ENCODE data around the gene CCT6A. TPM values are rescaled to one million over a fixed set of nuclear protein-coding genes. Genes with fewer than 3 reads are reported as not detected.
A peak's percentile ranks its signal among the peaks of the same experiment; 100 is the strongest.
"Not testable (repeated sequence)": the region's sequence is repeated elsewhere in the genome, so short reads cannot be mapped to it uniquely, and the experiment has no call there.

Gene CCT6A
- total RNA-seq, 1 experiment from 2014 or later, result 149 TPM

DNA sequence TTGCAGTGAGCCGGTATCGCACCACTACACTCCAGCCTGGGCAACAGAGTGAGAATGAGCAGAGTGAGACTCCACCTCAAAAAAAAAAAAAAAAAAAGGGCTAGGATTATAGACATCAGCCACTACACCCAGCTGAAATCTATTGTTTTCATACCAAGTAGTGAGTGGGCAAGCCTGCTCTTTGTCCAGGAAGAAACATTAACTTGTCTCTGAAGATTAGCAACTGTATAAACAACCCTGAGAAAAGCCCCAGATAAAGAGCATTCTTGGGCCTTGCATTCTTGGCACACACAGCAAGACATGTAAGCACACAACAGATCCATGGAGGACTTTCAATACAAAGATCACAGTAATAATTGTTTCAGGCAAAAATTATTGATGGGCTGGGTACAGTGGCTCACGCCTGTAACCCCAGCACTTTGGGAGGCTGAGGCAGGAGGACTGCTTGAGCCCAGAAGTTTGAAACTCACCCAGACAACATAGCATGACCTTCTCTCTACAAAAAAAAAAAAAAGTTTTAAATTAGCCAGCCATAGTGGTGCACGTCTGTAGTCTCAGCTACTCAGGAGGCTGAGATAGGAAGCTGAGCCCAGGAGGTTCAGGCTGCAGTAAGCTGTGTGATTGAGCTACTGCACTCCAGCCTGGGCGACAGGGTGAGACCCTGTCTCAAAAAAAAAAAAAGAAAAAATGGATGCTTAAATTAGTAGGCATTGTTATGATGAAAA lies 4.7 kb upstream of the CCT6A start:
- Histone ChIP-seq H4K20me1 (ENCODE audit: insufficient read depth, low read depth, low read length) (no peaks in the 10 kb centered on the region), H3K9ac (ENCODE audit: low read length) (no peak overlapping the region), H3K27me3 (ENCODE audit: low read length) (no peaks in the 10 kb centered on the region), H3K4me2 (ENCODE audit: low read depth, low read length, poor library complexity, severe bottlenecking) (no peak overlapping the region), H3K27ac (ENCODE audit: low read length) (no peak overlapping the region), H3K9me3 (ENCODE audit: low read length) (no peaks in the 10 kb centered on the region), H3K79me2 (ENCODE audit: low read length) (peaks cover 71% of the 10 kb centered on the region), H3K36me3 (ENCODE audit: insufficient read depth, low read length) (no peaks in the 10 kb centered on the region), H3K9me2 (replicated peaks; ENCODE audit: insufficient read depth, low read length) (no peaks in the 10 kb centered on the region), H2AFZ (ENCODE audit: low read length) (no peak overlapping the region), H3K4me1 (ENCODE audit: low read length) (peaks cover 12% of the 10 kb centered on the region), H3K4me3 (ENCODE audit: low read length) (no peak overlapping the region)
- no peak for DNase-seq

DNA sequence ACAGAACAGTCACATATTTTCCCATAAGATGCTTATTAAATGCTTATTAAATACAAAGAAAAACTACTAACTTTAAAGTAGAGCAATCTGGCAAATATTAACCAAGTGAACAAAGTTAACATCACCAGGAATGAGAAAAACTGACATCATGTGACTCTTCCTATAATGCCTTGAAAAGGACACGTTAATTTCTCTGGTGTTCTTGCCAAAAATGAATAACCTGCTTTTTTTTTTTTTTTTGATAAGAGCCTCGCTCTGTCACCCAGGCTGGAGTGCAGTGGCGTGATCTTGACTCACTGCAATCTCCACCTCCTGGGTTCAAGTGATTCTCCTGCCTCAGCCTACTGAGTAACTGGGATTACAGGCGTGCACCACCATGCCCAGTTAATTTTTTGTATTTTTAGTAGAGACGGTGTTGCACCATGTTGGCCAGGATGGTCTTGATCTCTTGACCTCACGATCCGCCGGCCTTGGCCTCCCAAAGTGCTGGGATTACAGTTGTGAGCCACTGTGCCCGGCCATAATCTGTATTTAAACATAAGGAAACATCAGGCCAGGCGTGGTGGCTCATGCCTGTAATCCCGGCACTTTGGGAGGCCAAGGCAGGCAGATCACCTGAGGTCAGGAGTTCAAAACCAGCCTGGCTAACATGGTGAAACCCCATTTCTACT lies 4.0 kb upstream of the CCT6A start:
- not testable (repeated sequence) for H3K27ac ChIP-seq (ENCODE audit: low read length); H3K9me3 ChIP-seq (ENCODE audit: low read length); DNase-seq; H3K9me2 ChIP-seq (replicated peaks; ENCODE audit: insufficient read depth, low read length); H2AFZ ChIP-seq (ENCODE audit: low read length); H4K20me1 ChIP-seq (ENCODE audit: insufficient read depth, low read depth, low read length); H3K36me3 ChIP-seq (ENCODE audit: insufficient read depth, low read length); H3K27me3 ChIP-seq (ENCODE audit: low read length); H3K9ac ChIP-seq (ENCODE audit: low read length); H3K4me3 ChIP-seq (ENCODE audit: low read length); H3K4me2 ChIP-seq (ENCODE audit: low read depth, low read length, poor library complexity, severe bottlenecking)
- peaks cover 14% of the 10 kb centered on the region for H3K4me1 ChIP-seq (ENCODE audit: low read length)
- peaks cover 73% of the 10 kb centered on the region for H3K79me2 ChIP-seq (ENCODE audit: low read length)

DNA sequence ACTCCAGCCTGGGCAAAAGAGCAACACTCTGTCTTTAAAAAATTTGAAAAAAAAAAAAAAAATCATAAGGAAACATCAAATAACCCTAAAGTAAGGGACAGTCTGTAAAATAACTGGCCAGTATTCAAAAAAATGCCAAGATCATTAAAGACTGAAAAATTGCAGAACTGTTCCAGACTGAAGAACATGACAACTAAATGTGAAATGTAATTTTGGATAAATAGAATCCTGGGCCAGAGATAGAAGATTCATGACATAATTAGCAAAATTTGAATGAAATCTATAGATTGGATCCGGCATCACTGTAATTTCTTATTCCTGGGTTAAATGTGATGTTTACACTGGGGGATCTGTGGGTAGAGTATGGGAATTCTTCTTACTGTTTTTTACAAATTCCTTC lies 3.3 kb upstream of the CCT6A start:
- H3K4me2 ChIP-seq (ENCODE audit: low read depth, low read length, poor library complexity, severe bottlenecking), result no peak overlapping the region
- H3K9me3 ChIP-seq (ENCODE audit: low read length), result no peaks in the 10 kb centered on the region
- no peaks in the 10 kb centered on the region for H3K27me3 ChIP-seq (ENCODE audit: low read length)
- H3K9ac ChIP-seq (ENCODE audit: low read length), result no peak overlapping the region
- peaks cover 6% of the 10 kb centered on the region for H3K36me3 ChIP-seq (ENCODE audit: insufficient read depth, low read length)
- H3K4me3 ChIP-seq (ENCODE audit: low read length), result no peak overlapping the region
- DNase-seq, result no peak
- peaks cover 74% of the 10 kb centered on the region for H3K79me2 ChIP-seq (ENCODE audit: low read length)
- H2AFZ ChIP-seq (ENCODE audit: low read length), result no peak overlapping the region
- peaks cover 6% of the 10 kb centered on the region for H4K20me1 ChIP-seq (ENCODE audit: insufficient read depth, low read depth, low read length)
- H3K4me1 ChIP-seq (ENCODE audit: low read length), result peaks cover 21% of the 10 kb centered on the region
- no peak overlapping the region for H3K27ac ChIP-seq (ENCODE audit: low read length)
- H3K9me2 ChIP-seq (replicated peaks; ENCODE audit: insufficient read depth, low read length), result no peaks in the 10 kb centered on the region

DNA sequence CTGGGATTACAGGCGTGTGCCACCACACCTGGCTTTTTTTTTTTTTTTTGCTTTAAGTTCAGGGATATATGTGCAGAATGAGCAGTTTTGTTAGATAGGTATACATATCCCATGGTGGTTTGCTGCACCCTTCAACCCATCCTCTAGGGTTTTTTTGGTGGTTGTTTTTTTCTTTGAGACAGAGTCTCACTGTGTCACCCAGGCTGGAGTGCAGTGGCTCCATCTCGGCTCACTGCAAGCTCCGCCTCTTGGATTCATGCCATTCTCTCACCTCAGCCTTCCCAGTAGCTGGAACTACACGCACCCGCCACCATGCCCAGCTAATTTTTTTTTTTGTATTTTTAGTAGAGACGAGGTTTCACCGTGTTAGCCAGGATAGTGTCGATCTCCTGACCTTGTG lies 2.8 kb upstream of the CCT6A start:
- H3K27ac ChIP-seq (ENCODE audit: low read length); H3K4me2 ChIP-seq (ENCODE audit: low read depth, low read length, poor library complexity, severe bottlenecking); H3K9ac ChIP-seq (ENCODE audit: low read length): not testable (repeated sequence)

DNA sequence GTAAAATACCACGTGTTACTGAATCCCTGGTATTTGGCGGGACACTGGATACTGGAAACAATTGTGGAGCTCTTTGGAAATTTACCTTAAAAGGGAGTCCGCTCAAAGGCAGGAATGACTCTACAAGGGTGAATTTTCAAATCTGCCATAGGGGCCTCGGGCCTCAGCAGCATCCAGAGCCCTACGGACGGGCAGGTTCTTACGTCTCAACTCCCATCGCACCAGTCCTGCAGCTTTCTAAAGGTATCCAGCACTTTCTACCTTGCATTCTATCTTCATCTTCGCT lies 569 bp upstream of the CCT6A start:
- H3K9me3 ChIP-seq (ENCODE audit: low read length), result no peaks in the 10 kb centered on the region
- H3K79me2 ChIP-seq (ENCODE audit: low read length), result peaks cover 82% of the 10 kb centered on the region
- H3K9ac ChIP-seq (ENCODE audit: low read length), result peak overlapping the region; percentile 98
- H3K27ac ChIP-seq (ENCODE audit: low read length), result peak overlapping the region; percentile 88
- peak overlapping the region; percentile 90 for H3K4me3 ChIP-seq (ENCODE audit: low read length)
- no peaks in the 10 kb centered on the region for H3K9me2 ChIP-seq (replicated peaks; ENCODE audit: insufficient read depth, low read length)
- DNase-seq, result no peak
- H2AFZ ChIP-seq (ENCODE audit: low read length), result no peak overlapping the region
- H4K20me1 ChIP-seq (ENCODE audit: insufficient read depth, low read depth, low read length), result peaks cover 11% of the 10 kb centered on the region
- H3K4me2 ChIP-seq (ENCODE audit: low read depth, low read length, poor library complexity, severe bottlenecking), result peak overlapping the region; percentile 93
- no peaks in the 10 kb centered on the region for H3K27me3 ChIP-seq (ENCODE audit: low read length)
- H3K36me3 ChIP-seq (ENCODE audit: insufficient read depth, low read length), result peaks cover 31% of the 10 kb centered on the region
- H3K4me1 ChIP-seq (ENCODE audit: low read length), result peaks cover 45% of the 10 kb centered on the region

More for the DNA sequence above, 2.8 kb upstream of the CCT6A start:
- not testable (repeated sequence) for H3K9me2 ChIP-seq (replicated peaks; ENCODE audit: insufficient read depth, low read length); DNase-seq; H4K20me1 ChIP-seq (ENCODE audit: insufficient read depth, low read depth, low read length); H3K4me3 ChIP-seq (ENCODE audit: low read length); H2AFZ ChIP-seq (ENCODE audit: low read length); H3K27me3 ChIP-seq (ENCODE audit: low read length); H3K9me3 ChIP-seq (ENCODE audit: low read length)
- peaks cover 26% of the 10 kb centered on the region for H3K4me1 ChIP-seq (ENCODE audit: low read length)
- peaks cover 11% of the 10 kb centered on the region for H3K36me3 ChIP-seq (ENCODE audit: insufficient read depth, low read length)
- peaks cover 77% of the 10 kb centered on the region for H3K79me2 ChIP-seq (ENCODE audit: low read length)

DNA sequence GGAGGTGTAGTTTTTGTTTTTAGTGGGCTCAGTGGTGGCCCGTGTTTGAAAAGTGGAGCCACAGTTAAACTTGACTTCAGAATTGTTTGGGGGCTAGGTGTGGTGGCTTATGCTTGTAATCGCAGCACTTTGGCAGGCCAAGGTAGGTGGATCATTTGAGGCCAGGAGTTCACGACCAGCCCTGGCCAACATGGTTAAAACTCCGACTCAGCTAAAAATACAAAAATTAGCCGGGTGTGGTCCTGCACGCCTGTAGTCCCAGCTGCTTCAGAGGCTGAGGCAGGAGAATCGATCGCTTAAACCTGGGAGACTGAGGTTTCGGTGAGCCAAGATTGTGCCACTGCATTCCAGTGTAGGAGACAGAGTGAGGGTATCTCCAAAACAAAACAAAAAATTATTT lies 1.8 kb downstream of the CCT6A start:
- Histone ChIP-seq H3K36me3 (ENCODE audit: insufficient read depth, low read length) (peaks cover 50% of the 10 kb centered on the region), H3K27ac (ENCODE audit: low read length) (peak overlapping the region; percentile 78), H3K9me2 (replicated peaks; ENCODE audit: insufficient read depth, low read length) (no peaks in the 10 kb centered on the region), H3K4me1 (ENCODE audit: low read length) (peaks cover 59% of the 10 kb centered on the region), H3K79me2 (ENCODE audit: low read length) (peaks cover 76% of the 10 kb centered on the region), H3K4me2 (ENCODE audit: low read depth, low read length, poor library complexity, severe bottlenecking) (peak overlapping the region; percentile 80), H3K9ac (ENCODE audit: low read length) (peak overlapping the region; percentile 93), H3K27me3 (ENCODE audit: low read length) (no peaks in the 10 kb centered on the region), H3K4me3 (ENCODE audit: low read length) (peak overlapping the region; percentile 90), H4K20me1 (ENCODE audit: insufficient read depth, low read depth, low read length) (peaks cover 11% of the 10 kb centered on the region), H2AFZ (ENCODE audit: low read length) (no peak overlapping the region), H3K9me3 (ENCODE audit: low read length) (no peaks in the 10 kb centered on the region)
- no peak for DNase-seq

DNA sequence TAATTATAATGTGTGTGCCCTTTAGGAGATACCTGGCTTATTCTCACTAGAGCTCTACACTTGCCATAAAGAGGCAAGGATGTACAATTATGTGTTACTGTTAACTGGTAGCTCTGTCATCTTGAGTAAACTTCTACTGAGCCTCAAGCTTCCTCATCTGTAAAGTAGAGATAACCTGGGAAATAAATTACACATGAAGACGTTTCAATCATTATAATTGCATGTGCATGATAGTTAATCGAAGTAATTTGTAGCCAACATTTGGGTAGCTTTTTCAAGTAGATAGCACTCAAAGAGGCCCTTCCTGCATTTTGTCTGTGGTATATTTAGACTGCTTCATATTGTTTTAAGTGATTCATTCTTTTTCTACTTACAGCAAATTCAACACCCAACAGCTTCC lies 2.4 kb downstream of the CCT6A start:
- Histone ChIP-seq H3K36me3 (ENCODE audit: insufficient read depth, low read length) (peaks cover 54% of the 10 kb centered on the region), H3K9me2 (replicated peaks; ENCODE audit: insufficient read depth, low read length) (no peaks in the 10 kb centered on the region)
- DNase-seq, result no peak

DNA sequence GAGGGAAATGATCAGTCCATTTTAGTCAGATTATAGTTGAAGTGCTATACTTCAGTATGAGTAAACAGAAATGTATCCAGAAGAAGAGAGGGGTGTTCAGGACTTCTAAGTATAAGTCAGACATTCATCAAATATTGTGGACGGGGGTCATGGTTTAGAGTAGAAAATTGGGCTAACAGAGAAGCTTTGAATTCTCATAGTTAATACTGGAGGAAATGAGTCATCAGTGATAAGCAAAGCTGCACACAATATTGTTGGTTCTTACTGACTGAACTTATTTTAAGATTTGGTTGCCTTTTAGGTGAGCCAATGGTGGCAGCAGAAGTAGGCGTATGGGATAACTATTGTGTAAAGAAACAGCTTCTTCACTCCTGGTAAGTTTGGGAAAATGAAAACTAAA lies 10.8 kb downstream of the CCT6A start:
- peak overlapping the region; percentile 12 for H3K4me2 ChIP-seq (ENCODE audit: low read depth, low read length, poor library complexity, severe bottlenecking)
- peak overlapping the region; percentile 73 for H3K27ac ChIP-seq (ENCODE audit: low read length)
- peaks cover 52% of the 10 kb centered on the region for H3K36me3 ChIP-seq (ENCODE audit: insufficient read depth, low read length)
- no peak overlapping the region for H3K9ac ChIP-seq (ENCODE audit: low read length)
- peaks cover 40% of the 10 kb centered on the region for H3K79me2 ChIP-seq (ENCODE audit: low read length)
- H3K4me3 ChIP-seq (ENCODE audit: low read length), result no peak overlapping the region
- no peaks in the 10 kb centered on the region for H4K20me1 ChIP-seq (ENCODE audit: insufficient read depth, low read depth, low read length)
- H3K27me3 ChIP-seq (ENCODE audit: low read length), result no peaks in the 10 kb centered on the region
- no peaks in the 10 kb centered on the region for H3K9me2 ChIP-seq (replicated peaks; ENCODE audit: insufficient read depth, low read length)
- no peak for DNase-seq
- H2AFZ ChIP-seq (ENCODE audit: low read length), result no peak overlapping the region
- no peaks in the 10 kb centered on the region for H3K9me3 ChIP-seq (ENCODE audit: low read length)
- H3K4me1 ChIP-seq (ENCODE audit: low read length), result peaks cover 68% of the 10 kb centered on the region

More for the DNA sequence above, 2.4 kb downstream of the CCT6A start:
- no peak overlapping the region for H3K4me3 ChIP-seq (ENCODE audit: low read length)
- peak overlapping the region; percentile 93; the same call in 1 of the 2 replicates for H3K9ac ChIP-seq (ENCODE audit: low read length)
- H3K27me3 ChIP-seq (ENCODE audit: low read length), result no peaks in the 10 kb centered on the region
- H3K9me3 ChIP-seq (ENCODE audit: low read length), result no peaks in the 10 kb centered on the region
- peak overlapping the region; percentile 80 for H3K4me2 ChIP-seq (ENCODE audit: low read depth, low read length, poor library complexity, severe bottlenecking)
- H4K20me1 ChIP-seq (ENCODE audit: insufficient read depth, low read depth, low read length), result peaks cover 11% of the 10 kb centered on the region
- no peak overlapping the region for H2AFZ ChIP-seq (ENCODE audit: low read length)
- H3K27ac ChIP-seq (ENCODE audit: low read length), result peak overlapping the region; percentile 5
- peaks cover 73% of the 10 kb centered on the region for H3K79me2 ChIP-seq (ENCODE audit: low read length)
- peaks cover 63% of the 10 kb centered on the region for H3K4me1 ChIP-seq (ENCODE audit: low read length)
